Parathyroid adenoma (tissue), 2 donors: ENCODE data around the gene FAM83B.

ENCODE experiments used
- H2AFZ ChIP-seq: fragments of 300-600 bp; sonication (generic); one replicate; pipeline ENCODE4 v1.7.0; 2017; ENCODE audit warnings: antibody characterized with exemption, mild to moderate bottlenecking
- H3K27ac ChIP-seq: fragments of 300-600 bp; sonication (generic); one replicate; pipeline ENCODE4 v1.7.0; 2017
- H3K27me3 ChIP-seq: fragments of 300-600 bp; sonication (generic); one replicate; pipeline ENCODE4 v1.7.0; 2017; ENCODE audit warnings: low read length; ENCODE audit not compliant: control insufficient read depth, insufficient read depth
- H3K36me3 ChIP-seq: fragments of 300-600 bp; sonication (generic); one replicate; pipeline ENCODE4 v1.7.0; 2017; ENCODE audit warnings: low read length; ENCODE audit not compliant: control insufficient read depth, insufficient read depth
- H3K4me1 ChIP-seq: fragments of 300-600 bp; sonication (generic); one replicate; pipeline ENCODE4 v1.7.0; 2017; ENCODE audit warnings: control low read depth
- H3K4me2 ChIP-seq: fragments of 300-600 bp; sonication (generic); one replicate; pipeline ENCODE4 v1.7.0; 2017; ENCODE audit warnings: low read length
- H3K4me3 ChIP-seq: fragments of 300-600 bp; sonication (generic); one replicate; pipeline ENCODE4 v1.7.0; 2017; ENCODE audit warnings: low read depth, low read length
- H3K79me2 ChIP-seq: fragments of 300-600 bp; sonication (generic); one replicate; pipeline ENCODE4 v1.7.0; 2017; ENCODE audit warnings: control low read depth
- H3K9ac ChIP-seq: fragments of 300-600 bp; sonication (generic); one replicate; pipeline ENCODE4 v1.7.0; 2017; ENCODE audit warnings: mild to moderate bottlenecking
- H3K9me3 ChIP-seq: fragments of 300-600 bp; sonication (generic); one replicate; pipeline ENCODE4 v1.7.0; 2017; ENCODE audit warnings: low read length; ENCODE audit not compliant: control insufficient read depth
- TF ChIP-seq, protein P1 (sequence below): fragments of 300-600 bp; sonication (generic); IDR thresholded peaks from one replicate; pipeline ENCODE4 v1.7.0; 2017; ENCODE audit warnings: antibody characterized with exemption, mild to moderate bottlenecking
- donor health status: primary hyperparathyroidism.

Gene FAM83B

DNA sequence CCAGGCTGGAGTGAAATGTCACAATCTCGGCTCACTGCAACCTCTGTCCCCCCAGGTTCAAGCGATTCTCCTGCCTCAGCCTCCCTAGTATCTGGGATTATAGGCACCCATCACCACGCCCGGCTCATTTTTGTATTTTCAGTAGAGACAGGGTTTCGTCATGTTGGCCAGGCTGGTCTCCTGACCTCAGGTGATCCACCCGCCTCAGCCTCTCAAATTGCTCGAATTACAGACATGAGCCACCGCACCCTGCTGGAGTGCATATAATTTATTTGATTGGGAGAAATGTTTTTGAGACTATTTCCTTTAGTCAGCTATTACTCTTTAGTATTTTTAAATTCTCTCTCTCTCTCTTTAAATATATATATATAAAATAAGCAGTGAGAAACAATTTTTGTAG is 29.8 kb downstream of the FAM83B start:
- Histone ChIP-seq H3K9ac (no peak overlapping the region), H3K9me3 (no peaks in the 10 kb centered on the region), H3K27ac (no peak overlapping the region), H2AFZ (no peak overlapping the region), H3K4me1 (no peaks in the 10 kb centered on the region), H3K4me3 (no peak overlapping the region), H3K36me3 (no peaks in the 10 kb centered on the region), H3K79me2 (no peaks in the 10 kb centered on the region), H3K4me2 (no peak overlapping the region), H3K27me3 (no peaks in the 10 kb centered on the region)
- TF ChIP-seq, protein P1, sequence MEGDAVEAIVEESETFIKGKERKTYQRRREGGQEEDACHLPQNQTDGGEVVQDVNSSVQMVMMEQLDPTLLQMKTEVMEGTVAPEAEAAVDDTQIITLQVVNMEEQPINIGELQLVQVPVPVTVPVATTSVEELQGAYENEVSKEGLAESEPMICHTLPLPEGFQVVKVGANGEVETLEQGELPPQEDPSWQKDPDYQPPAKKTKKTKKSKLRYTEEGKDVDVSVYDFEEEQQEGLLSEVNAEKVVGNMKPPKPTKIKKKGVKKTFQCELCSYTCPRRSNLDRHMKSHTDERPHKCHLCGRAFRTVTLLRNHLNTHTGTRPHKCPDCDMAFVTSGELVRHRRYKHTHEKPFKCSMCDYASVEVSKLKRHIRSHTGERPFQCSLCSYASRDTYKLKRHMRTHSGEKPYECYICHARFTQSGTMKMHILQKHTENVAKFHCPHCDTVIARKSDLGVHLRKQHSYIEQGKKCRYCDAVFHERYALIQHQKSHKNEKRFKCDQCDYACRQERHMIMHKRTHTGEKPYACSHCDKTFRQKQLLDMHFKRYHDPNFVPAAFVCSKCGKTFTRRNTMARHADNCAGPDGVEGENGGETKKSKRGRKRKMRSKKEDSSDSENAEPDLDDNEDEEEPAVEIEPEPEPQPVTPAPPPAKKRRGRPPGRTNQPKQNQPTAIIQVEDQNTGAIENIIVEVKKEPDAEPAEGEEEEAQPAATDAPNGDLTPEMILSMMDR = no peak

DNA sequence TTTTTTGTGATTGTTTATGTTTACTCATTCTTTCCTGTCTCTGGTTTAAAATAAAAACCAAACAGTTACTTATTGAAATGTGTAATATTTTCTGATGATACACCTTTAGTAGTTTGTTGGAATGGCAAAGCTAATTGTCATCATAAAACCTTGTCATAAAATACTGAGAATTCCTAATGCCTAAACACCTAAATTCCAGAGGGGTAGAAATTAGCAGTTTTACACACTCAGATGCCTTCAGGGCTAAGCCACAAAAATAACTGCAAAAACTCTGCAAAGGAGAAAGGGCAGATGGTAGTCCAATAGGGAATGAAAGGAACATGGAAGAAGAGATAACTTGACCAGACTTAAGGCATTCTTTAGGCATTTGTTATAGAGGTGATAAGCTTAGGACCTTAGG is 30.3 kb downstream of the FAM83B start:
- TF ChIP-seq, protein P1 = no peak
- H3K4me1 ChIP-seq = no peaks in the 10 kb centered on the region
- H3K4me3 ChIP-seq = no peak overlapping the region
- no peaks in the 10 kb centered on the region for H3K36me3 ChIP-seq
- H3K4me2 ChIP-seq = no peak overlapping the region
- H2AFZ ChIP-seq = no peak overlapping the region
- no peaks in the 10 kb centered on the region for H3K9me3 ChIP-seq
- no peak overlapping the region for H3K9ac ChIP-seq
- H3K27ac ChIP-seq = no peak overlapping the region
- H3K79me2 ChIP-seq = no peaks in the 10 kb centered on the region
- H3K27me3 ChIP-seq = no peaks in the 10 kb centered on the region

DNA sequence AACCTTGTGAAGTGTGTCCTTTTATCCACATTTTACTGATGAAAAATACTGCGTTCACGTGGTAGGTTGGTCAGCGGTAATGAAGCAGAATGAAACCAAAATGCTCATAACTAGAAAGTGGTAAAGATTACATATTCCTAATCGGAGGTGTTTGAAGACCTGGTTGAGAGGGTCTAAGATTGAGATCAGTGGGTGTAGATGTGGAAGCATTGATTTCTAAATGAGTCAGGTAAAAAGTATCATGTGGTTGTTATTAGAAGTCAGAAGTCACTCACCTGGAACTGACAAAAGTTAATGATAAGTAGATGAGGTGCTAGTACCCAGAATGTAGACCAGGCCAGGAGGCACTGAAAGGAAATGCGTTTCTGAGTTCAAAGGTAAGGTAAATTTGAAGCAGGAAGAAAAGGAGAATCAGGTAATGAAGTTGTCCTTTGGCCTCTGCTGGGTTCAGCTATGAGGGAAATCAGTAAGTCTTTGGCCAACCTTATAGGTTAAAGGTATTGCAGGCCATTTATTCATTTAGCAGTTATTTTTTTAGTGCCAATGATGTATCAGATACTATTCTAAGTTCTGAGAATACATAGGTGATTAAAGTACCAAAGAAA is 31.2 kb downstream of the FAM83B start:
- H3K4me2 ChIP-seq = no peak overlapping the region
- TF ChIP-seq, protein P1 = no peak
- H3K27ac ChIP-seq = no peak overlapping the region
- H3K4me3 ChIP-seq = no peak overlapping the region
- no peak overlapping the region for H2AFZ ChIP-seq
- no peaks in the 10 kb centered on the region for H3K9me3 ChIP-seq
- no peaks in the 10 kb centered on the region for H3K36me3 ChIP-seq
- H3K27me3 ChIP-seq = no peaks in the 10 kb centered on the region
- no peak overlapping the region for H3K9ac ChIP-seq
- no peaks in the 10 kb centered on the region for H3K79me2 ChIP-seq
- H3K4me1 ChIP-seq = no peaks in the 10 kb centered on the region

GRCh38 chr6:54878718-54879117 is 32.1 kb downstream of the FAM83B start:
- no peaks in the 10 kb centered on the region for H3K27me3 ChIP-seq
- no peaks in the 10 kb centered on the region for H3K9me3 ChIP-seq
- no peaks in the 10 kb centered on the region for H3K36me3 ChIP-seq
- H3K4me1 ChIP-seq = no peaks in the 10 kb centered on the region
- H3K4me3 ChIP-seq = no peak overlapping the region
- no peaks in the 10 kb centered on the region for H3K79me2 ChIP-seq
- no peak overlapping the region for H3K4me2 ChIP-seq
- TF ChIP-seq, protein P1 = no peak
- no peak overlapping the region for H2AFZ ChIP-seq
- no peak overlapping the region for H3K27ac ChIP-seq
- no peak overlapping the region for H3K9ac ChIP-seq

DNA sequence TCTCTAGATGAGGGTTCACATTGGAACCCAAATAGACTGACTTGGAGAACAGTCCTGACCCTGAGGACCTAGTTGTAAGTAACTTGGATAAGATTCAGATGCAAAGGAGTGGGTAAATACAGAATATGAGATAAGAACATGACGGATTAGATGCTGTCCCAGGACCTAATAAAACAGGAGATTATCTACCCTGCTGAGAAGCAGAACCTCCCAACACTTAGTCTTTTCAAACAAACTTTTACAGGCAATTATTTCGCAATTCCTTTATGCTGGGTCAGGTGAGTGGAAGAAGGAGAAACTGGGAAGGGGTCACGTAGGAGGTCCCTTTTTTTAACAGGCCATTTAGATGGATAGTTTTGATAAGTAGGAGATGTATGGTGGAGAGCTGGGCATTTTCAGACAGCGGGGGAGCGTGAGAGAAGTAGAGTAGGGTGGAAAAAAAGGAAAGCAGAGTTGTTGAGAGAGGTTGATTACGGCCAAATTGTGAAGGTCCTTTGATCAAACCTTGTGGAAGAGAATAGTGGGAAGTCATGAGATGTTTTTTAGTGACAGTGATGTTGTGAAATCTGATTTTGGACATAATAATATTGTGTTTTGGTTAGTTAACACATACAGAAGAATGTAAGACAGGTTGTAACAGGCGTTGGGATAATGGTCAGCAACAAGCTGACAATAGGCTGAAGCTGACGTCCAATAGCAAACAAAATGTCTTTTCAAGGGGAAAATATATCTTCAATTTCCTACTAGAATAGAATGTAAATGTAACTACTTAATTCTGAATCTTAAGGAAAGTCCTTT is 32.8 kb downstream of the FAM83B start:
- H3K27me3 ChIP-seq = no peaks in the 10 kb centered on the region
- TF ChIP-seq, protein P1 = no peak
- no peak overlapping the region for H2AFZ ChIP-seq
- no peak overlapping the region for H3K4me3 ChIP-seq
- no peak overlapping the region for H3K9ac ChIP-seq
- H3K36me3 ChIP-seq = no peaks in the 10 kb centered on the region
- H3K9me3 ChIP-seq = no peaks in the 10 kb centered on the region
- no peaks in the 10 kb centered on the region for H3K79me2 ChIP-seq
- no peak overlapping the region for H3K4me2 ChIP-seq
- no peak overlapping the region for H3K27ac ChIP-seq
- no peaks in the 10 kb centered on the region for H3K4me1 ChIP-seq
